ENCODE data around the gene RASL10B.

The RASL10B gene

DNA sequence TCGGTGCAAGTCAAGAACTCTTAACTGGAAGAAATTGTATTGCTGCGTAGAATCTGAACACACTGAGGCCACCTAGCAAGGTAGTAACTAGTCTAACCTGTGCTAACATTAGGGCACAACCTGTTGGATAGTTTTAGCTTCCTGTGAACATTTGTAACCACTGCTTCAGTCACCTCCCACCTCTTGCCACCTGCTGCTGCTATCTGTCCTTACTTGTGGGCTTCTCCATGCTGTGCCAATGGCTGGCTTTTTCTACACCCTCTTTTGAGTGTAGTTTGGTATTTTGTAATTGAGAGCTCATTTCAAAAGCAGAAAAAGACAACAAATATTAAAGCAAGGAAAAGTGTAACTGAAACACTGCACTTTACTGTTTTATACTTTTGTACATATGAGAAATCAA is 7.7 kb upstream of the RASL10B start:
- DNase-seq: no peak

DNA sequence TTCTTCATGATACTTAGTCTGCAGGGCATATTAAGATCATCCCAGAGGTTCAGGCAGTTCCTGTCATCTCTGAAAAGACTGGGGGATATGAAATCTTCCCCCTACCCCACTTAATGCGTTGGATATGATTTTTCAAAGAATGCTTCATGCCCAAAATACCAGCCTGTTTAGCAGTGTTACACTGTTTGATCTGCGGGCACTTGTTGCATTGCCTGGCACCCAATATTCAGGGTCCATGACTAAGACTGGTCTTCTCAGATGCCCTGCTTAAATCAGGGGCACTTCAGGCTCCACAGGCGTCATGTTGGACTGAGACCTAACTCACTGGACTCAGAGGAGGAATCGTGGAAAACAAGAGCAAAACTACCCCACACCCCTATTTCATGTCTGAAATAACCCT is 6.4 kb upstream of the RASL10B start:
- no peak for DNase-seq

DNA sequence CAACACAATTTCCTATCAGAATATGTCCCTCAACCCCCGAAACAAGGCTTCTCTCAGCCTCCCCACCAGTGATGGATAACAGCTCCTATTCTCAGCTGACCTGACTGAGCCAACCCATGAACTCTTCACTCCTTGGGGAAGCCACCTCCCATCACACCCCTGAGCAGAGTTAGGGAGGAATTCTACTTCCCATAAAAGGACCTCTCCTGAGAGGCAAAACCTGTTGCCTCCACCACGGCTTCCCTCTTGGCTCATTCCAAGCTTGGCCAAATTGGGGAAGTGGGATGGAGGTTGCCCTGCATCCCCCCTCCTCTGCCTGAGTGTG is 5.7 kb upstream of the RASL10B start:
- no peak for DNase-seq

DNA sequence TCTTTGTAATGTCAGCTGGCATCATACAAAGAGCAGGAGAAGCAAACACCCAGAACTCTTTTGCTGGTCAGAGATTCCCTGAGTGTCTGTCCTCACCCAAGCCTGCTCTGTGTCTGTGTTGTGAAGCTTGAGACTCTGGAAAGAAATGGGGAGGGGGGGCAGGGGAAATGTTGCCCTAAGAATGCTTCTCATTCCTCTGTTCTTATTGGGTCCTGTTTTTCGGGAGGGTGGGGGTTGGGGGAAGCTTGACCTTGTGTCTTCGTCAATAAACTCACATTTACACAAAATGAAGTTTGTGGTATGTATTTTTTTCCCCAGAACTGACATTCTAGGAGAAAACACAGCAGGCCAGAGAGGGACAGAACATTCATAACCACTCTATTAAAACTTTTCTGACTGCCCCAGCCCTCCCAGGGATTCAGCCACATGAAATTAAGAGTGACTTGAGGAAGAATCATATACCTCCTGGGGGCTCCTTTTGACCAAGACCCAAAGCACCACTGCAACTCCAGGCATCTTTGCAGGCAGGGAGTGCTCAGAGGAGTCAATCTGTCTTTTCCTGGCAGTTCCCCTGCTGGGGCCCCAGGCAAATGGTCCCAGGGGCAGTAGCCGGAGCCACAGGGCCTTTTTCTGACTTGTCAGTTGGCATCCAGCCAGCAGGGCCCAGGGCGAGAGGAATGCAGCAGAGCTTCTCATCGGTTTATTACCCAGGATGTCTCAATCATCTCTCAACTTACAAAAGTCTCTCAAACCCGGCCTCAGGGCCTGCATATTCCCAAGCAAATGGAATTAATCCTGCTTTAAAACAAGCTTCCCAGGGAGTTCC is 5.1 kb upstream of the RASL10B start:
- DNase-seq: no peak

DNA sequence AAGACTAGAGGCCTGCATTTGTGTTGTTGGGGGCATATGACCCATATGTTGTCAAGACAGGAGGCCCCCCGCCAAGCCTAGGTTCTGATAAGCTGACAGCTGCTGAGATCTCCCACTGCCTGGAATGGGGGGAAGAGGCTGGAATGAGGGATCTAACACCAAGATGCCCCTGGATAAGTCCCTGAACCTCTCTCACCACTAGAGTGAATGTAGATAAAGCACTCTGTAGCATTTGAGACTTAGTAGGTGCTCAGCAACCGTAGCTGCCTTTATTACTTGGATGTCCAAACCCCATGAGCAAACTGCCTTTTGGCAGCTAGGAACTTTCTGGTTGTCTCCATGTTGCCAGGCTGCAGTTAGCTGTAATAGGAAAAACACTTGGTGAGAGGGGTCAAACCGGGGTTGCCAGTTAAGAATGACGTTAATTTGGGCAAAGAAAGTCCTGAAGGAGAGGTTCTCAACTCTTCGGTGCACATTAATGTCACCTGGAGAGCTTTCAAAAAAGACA is 4.4 kb upstream of the RASL10B start:
- no peak for DNase-seq

DNA sequence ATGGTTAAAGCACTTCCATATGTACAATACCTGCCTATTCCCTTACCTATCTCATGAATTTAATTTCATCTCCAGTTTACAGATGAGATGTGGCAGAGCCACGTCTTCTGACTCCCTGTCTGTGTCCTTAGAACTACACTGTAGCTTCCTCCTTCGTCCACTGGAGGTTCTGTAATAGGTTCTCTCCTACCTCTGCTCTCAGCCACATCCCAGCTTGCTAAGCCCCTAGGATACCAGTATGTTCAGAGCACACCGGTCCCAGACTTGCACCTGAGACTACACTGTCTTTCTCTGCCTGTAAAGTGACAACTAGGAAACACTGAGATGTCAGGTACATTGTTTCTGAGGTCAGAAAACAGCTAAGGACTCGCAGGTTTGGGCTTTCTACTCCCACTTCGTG is 3.8 kb upstream of the RASL10B start:
- DNase-seq: no peak

DNA sequence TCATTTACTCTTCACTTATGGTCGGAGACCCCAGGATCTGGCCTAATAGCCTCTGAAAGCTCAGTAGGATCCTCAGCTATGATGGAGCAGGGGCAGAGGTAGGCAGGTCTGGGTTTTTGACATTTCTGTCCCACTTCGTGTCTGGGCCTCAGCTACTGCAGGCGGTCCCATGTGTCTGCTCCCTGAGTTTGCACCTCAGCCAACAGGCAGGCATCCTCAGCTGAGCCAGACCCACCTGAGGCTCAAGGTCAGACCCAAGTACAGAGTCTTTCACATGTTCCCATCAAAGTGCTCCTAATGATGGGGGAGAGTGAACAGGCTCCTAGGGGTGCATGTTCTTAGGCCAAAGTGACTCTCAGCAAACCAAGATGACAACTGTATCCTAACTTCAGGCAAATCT is 2.9 kb upstream of the RASL10B start:
- DNase-seq: no peak

DNA sequence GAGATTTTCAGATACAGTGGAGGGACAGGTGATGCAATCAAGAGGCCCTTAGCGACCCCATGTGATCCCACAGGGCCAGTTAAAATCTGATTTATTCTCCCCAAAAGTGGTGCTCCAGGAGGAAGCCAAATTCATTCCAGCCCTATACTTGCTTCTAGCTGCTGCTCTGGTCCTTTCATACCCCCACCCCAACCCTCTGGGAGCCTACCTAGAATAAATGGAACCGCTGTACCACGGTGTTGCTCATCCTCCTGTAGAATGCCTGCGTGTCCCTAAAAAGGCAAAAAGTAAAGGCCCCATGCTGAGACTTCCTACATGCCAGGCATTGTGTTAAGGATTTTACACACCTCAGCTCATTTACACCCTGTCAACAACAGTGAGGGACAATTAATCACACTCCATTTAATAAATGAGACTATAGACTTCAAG is 2.0 kb upstream of the RASL10B start:
- DNase-seq: no peak

DNA sequence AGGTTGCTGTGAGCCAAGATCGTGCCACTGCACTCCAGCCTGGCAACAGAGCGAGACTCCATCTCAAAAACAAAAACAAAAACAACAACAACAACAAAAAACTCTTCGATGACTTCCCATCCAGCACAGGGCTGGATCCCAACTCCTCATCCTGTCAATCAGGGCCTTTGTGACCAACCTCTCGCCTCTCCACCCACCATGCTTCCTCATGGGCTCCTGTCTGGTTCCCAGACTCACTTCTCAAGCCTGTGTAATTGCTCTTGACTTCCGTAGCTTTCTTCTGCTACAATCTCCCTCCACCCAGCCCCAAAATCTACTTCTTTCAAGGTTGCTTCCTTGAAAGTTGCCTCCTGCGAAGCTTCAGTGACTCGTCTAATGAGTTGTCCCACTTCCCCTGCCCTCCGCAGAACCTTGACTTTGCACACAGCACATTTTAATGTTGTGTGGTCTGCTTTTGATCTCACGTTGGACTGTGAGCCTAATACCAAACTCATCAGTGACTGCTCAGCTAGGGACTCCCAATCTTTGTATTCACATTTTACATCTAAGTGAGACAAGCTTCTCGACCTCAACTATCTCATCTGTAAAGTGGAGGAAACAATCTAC is 936 bp upstream of the RASL10B start:
- no peak for DNase-seq

DNA sequence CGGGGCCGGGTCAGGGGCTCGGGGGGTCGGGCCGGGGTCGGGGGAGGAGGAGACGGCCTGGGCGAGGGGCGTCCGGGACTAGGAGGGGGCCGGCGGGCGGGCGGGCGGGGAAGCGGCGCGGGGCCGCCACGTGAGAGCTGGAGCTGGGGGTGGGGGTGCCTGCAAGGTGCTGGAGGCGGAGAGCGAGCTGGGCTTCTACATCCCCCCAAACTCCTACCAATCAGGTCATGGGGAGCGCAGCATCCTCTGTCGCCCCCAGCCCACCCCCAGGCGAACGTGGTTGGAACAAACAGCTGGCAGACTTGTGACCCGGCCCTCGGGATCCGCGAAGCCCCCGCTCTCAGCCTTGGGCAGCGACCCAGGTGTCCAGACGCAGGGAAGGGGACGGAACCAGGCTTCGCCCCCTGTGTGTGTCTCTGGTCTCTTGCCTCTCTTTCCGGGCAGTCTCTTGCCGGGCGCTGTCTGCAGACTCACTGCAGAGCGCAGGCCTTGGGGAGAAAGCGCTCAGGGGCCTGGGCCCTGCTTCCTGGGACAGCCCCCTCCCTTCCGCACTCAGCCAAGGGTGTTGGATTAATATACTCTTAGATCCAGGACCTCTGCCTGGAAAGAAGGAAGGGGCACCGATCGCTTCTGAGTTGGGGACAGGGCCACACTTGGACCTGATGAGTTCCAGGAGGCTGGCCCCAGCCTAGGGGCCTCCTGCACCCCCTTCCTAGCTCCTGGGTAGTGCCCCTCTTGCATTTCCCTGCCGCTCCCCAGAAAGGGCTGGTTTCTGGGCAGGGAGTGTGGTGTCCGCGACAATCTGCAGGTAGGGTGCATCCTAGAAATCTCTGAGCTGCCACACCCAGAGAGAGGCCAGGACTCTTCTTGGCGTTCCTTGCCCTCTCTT is 722 bp downstream of the RASL10B start:
- DNase-seq: no peak

DNA sequence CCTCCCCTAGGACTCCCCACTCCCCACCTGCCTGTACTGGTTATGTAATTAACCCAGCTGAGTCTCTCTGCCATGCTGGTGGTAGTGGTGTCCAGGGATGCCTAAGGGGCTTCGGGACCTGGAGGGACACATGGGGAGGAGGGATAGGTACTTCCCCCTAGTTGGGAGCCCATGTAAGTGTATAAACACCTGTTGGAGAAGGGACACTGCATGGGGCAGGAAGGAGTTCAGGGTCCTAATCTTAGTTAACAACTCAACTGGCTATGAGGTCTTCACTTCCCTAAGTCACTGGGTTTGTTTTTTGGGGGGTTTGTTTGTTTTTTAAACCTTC is 1.3 kb downstream of the RASL10B start:
- DNase-seq: no peak

DNA sequence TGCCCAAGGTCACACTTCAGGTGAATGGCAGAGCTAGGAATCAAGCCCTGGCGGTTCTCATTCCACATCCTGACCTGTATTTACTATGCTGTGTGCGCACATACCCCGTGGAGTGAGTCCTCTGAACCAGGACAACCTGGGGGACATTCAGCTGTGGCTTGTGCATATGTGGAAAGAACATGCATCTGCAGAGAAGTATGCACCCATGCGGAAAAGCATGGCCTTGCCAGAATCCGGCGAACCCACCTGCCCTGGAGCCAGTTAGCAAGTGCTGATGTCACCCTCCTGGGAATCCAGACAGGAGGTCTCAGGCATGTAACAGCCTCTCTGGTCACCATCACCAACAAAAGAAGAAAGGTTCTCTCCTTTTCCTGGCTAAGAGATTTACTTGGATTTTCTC is 1.9 kb downstream of the RASL10B start:
- DNase-seq: no peak

DNA sequence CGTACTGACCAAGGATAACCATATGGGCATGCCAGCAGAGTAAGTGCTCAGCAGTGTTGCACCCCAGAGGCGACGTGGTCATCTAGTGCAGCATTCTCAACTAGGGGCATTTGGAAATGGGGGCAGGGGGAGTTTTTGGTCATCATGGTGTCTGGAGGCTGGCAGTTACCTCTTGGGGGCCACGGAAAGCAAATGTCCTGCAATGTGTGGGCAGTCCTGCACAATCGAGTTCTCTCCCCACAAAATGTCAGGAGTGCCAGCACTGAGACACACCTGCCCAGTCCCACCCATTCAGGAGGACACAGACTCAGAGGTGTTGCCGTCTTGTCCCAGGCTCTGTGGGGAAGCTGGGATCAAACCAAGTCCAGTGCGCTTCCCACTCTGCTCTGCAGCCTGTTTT is 3.0 kb downstream of the RASL10B start:
- no peak for DNase-seq

DNA sequence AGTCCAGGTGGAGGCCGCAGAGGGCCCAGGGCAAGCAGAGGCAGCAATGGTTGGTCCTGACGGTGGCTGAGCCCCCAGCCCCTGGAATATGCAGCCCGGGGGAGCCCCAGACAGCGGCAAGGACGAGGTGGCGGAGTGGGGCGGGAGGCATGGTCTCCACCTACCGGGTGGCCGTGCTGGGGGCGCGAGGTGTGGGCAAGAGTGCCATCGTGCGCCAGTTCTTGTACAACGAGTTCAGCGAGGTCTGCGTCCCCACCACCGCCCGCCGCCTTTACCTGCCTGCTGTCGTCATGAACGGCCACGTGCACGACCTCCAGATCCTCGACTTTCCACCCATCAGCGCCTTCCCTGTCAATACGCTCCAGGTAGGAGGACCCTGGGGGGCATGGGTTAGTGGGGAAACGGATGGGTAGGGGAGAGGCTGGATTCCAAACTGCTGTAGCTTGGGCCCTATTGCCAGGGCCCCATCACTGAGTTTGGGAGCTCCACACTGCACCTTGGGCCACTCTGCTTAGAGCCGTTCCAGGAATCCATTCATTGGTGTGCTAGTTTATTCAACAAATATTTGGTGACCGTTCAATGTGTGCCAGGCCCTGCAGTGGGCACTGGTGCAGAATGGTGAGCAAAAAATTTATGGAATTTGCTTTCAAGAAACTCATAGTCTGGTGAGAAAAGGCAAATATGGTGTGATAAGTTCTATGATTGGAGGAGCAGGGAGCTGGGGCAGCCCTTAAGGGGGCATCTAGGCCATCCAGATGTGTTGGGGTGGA is 3.8 kb downstream of the RASL10B start:
- DNase-seq: no peak

DNA sequence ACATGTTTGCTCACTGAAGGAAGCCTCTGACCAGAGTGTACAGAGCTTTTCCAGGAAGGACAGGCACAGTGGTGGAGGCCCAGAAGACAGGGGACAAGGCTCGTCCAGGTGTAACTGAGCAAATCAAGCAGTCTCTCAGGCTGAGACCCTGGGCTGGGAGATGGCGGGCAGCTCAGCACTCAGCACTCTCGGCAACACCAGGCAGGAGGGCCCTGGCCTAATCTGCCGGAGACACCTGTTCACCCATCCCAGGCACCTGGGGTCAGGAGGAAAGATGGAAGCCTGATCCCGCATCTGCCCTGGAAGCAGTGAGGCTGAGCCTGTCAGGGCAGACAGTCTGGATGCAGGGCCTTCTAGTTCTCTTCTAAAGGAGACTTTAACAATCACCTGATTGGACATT is 4.8 kb downstream of the RASL10B start:
- no peak for DNase-seq

DNA sequence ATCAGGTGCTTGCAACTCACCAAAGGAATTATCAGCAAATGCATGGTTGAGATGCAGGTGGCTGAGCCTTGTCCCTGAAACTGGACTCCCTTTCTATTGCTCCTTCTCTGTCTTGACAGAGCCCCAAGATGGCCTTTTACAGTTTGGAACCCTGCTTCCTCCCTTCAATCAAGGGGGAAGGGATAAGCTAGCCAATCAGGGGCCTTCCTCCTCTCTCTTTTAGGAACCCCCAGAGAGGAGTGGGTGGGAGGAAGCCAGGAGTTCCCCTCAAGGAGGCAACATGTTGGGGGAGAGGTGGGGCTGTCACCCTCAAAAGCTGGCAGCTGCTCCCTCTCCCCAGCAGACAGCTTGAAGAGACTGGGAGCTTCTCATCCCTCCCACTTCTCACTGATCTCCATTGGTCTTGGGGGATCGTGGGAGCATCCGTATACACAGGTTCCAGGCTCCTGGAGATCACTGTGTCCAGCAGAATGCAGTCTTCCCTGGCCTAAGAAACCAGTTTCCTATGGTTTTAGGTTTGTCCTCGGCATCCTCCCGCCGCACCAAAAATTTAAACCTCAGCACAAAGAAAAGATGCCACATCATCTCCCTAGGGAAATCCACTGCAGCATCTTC is 7.2 kb downstream of the RASL10B start:
- DNase-seq: no peak

DNA sequence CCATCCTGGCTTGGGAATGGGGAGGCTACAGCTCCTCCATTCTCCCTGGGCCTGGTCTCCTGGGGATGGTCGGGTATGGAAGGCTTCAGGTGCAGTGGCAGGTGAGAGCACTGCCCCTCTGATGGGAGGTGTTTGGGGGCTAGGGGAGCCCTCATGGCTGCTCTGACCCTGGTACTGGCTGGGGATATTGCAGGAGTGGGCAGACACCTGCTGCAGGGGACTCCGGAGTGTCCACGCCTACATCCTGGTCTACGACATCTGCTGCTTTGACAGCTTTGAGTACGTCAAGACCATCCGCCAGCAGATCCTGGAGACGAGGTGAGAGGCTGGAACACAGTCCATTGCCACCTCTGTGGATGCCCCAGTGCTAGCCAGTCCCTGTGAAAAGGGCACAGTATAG is 8.8 kb downstream of the RASL10B start:
- DNase-seq: no peak

DNA sequence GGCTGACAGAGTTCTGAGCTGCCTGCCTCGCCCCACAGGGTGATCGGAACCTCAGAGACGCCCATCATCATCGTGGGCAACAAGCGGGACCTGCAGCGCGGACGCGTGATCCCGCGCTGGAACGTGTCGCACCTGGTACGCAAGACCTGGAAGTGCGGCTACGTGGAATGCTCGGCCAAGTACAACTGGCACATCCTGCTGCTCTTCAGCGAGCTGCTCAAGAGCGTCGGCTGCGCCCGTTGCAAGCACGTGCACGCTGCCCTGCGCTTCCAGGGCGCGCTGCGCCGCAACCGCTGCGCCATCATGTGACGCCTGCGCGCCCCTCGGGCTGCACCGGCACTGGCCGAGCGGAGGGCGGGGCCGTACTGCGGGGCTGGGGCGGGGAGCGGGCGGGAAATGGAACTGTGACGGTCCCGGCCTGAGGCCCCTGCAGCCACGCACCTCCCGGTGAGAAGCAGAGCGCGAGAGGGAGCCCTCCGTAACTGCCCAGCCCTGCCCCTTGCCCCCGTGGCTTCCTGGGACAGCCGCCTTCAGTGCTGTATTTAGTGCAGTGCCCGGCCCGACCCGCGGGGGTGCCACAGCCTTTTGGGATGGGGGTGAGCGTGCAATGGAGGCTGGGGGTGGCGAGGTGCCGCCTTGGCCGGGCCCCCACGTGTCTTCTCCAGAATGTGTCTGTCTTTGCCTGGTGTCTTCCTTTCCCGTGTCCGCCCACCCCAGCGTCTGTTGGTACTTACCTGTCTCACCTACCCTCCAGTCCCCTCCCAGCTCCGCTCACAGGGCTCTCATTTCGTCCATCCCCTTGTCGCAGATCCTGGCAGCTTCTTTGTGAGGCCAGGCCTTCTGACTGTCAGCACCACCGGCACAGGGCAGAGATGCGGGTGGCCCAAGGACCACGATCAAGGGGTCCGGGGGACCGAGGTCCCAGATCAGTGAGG is 9.8 kb downstream of the RASL10B start:
- DNase-seq: no peak

DNA sequence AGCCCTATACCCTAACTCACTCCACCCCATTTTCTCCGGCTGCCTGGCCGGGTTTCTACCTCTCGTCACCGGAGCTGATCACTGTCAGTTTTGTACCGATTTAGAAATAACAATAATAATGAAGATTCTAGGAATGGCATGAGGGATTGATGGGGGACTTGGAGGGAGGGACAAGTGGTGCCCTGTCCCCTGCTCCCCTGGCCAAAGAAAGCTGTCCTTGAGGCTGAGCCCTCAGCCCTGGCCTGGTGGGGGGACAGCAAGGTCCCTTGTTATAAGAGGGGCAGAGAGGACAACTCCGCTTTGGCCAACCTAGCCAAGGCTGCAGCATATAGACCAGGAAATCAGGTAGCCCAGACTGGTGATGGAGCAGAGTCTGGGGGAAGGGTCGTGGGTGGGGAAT is 11.1 kb downstream of the RASL10B start:
- DNase-seq: no peak

DNA sequence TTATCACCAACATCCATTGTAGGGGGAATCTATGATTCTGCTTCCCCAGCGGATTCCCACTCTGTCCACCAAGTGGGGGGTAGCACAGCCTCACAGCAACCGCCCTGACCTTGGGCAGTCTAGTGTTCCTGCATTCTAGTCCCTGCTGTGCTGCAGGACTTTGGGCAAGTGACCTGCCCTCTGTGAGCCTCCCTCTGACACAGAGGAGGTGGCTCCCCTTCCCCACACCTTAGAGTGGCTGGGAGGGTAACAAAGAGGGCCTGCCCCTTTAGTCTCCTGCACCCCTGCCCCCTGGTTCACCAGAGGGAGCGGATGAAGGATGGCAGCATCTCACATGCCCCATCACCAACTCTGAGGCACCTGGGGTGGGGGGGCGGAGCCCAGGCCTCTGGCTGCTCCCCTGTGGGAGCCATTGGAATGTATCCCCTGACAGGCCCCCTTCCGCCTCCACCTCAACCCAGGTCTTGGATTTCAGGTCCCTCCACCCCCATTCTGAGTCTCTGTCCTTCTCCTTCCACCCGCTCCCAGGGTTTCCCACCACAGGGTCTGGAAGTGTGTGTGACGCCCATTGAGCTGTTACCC is 11.5 kb downstream of the RASL10B start:
- DNase-seq: no peak

Data from SHP77 (cell line).